A549 (cell line): Measurements from ENCODE around the gene MFSD2B. TPM values are rescaled to one million over a fixed set of nuclear protein-coding genes. Genes with fewer than 3 reads are reported as not detected.

ENCODE experiments used
- ATAC-seq, 2 experiments: fragments of 200-7000 bp in 1 of 2; fragments of >200 bp in 1 of 2; cut with Nextera tagmentation in 1 of 2; cut with Tn5 transposase in 1 of 2; 3 replicates each; pipeline versions ENCODE4 v1.8.0 to v1.9.1; 2018 to 2020; ENCODE audit warnings: mild to moderate bottlenecking in 1 of 2, moderate library complexity in 1 of 2
- CTCF ChIA-PET: fragments of 300-600 bp; sonication (Branson Sonifier 250); formaldehyde crosslinking; extraction: SDS; loops from one replicate; lab custom pipeline; 2021; ENCODE audit warnings: antibody characterized with exemption, inconsistent platforms; lab: Yijun Ruan, JAX
- POLR2A ChIA-PET: fragments of 350-600 bp; formaldehyde crosslinking; extraction: SDS; loops from one replicate; lab custom pipeline; 2021; ENCODE audit warnings: antibody characterized with exemption, inconsistent platforms; lab: Yijun Ruan, JAX
- DNase-seq, 2 experiments: peaks; one replicate each; pipeline versions ENCODE4 v3.0.0 to v3.0.0-alpha.2; 2011 to 2016; ENCODE audit warnings: low read depth in 1 of 2, low spot score in 1 of 2
- FAIRE-seq: peaks from 2 replicates; lab custom pipeline; 2011; peaks lifted over from hg19 to GRCh38; lab: Jason Lieb, UNC
- H3K27ac ChIP-seq, 2 experiments: fragments of >200 bp; sonication (Bioruptor Twin); formaldehyde crosslinking; 3 replicates each; pipeline ENCODE4 v1.5.1; 2016 to 2017
- H3K4me1 ChIP-seq: fragments of >200 bp; sonication (Bioruptor Twin); formaldehyde crosslinking; 3 replicates; pipeline ENCODE4 v1.6.1; 2016
- H3K4me2 ChIP-seq: fragments of >200 bp; sonication (Bioruptor Twin); formaldehyde crosslinking; 3 replicates; pipeline ENCODE4 v1.6.1; 2016
- H3K4me3 ChIP-seq: fragments of >200 bp; sonication (Bioruptor Twin); formaldehyde crosslinking; 3 replicates; pipeline ENCODE4 v1.5.1; 2016
- H3K9me3 ChIP-seq: fragments of >200 bp; sonication (Bioruptor Twin); formaldehyde crosslinking; 3 replicates; pipeline ENCODE4 v1.6.1; 2016
- BHLHE40 ChIP-seq: IDR thresholded peaks from 2 replicates; pipeline ENCODE4 v1.6.1; 2012; ENCODE audit warnings: low read depth, low read length, inconsistent platforms
- CHD2 ChIP-seq: fragments of 150-350 bp; IDR thresholded peaks from 2 replicates; pipeline ENCODE4 v1.6.1; 2014; ENCODE audit warnings: low read length; ENCODE audit not compliant: partially characterized antibody
- EHF ChIP-seq: fragments of 250-450 bp; sonication (Bioruptor Pico); IDR thresholded peaks from 2 replicates; pipeline ENCODE4 v1.5.0; 2020; ENCODE audit warnings: mild to moderate bottlenecking
- ELK1 ChIP-seq: fragments of 150-350 bp; IDR thresholded peaks from 2 replicates; pipeline ENCODE4 v1.6.1; 2014; ENCODE audit warnings: low read depth, mild to moderate bottlenecking, low read length
- FOSB ChIP-seq: fragments of 250-450 bp; sonication (Bioruptor Pico); IDR thresholded peaks from 2 replicates; pipeline ENCODE4 v1.5.0; 2020; ENCODE audit warnings: mild to moderate bottlenecking, moderate library complexity
- HDAC2 ChIP-seq: fragments of 200-600 bp; sonication (generic); IDR thresholded peaks from 2 replicates; pipeline ENCODE4 v1.6.1; 2016
- MAFK ChIP-seq: fragments of 450-650 bp; IDR thresholded peaks from 2 replicates; pipeline ENCODE4 v1.6.1; 2014; ENCODE audit not compliant: partially characterized antibody
- NFE2L2 ChIP-seq: fragments of 150-350 bp; conservative IDR thresholded peaks from 2 replicates; pipeline ENCODE4 v1.6.1; 2014; ENCODE audit warnings: low read length
- PBX3 ChIP-seq: IDR thresholded peaks from 2 replicates; pipeline ENCODE4 v1.6.1; 2012
- PHF8 ChIP-seq: fragments of 200-600 bp; sonication (generic); IDR thresholded peaks from 2 replicates; pipeline ENCODE4 v1.6.1; 2016; ENCODE audit warnings: low read depth, mild to moderate bottlenecking, antibody characterized with exemption, moderate library complexity, borderline replicate concordance
- POLR2AphosphoS2 ChIP-seq: conservative IDR thresholded peaks from 2 replicates; pipeline ENCODE4 v1.6.1; 2012; ENCODE audit warnings: low read length, improper control_type of control experiment, inconsistent platforms
- RAD21 ChIP-seq, 2 experiments: fragments of >200 bp in 1 of 2; sonication (Bioruptor Twin) in 1 of 2; formaldehyde crosslinking in 1 of 2; IDR thresholded peaks in 1 of 2; conservative IDR thresholded peaks in 1 of 2; 2 replicates in 1 of 2; 3 replicates in 1 of 2; pipeline ENCODE4 v1.6.1; 2012 to 2018; ENCODE audit warnings: inconsistent platforms in 1 of 2
- REST ChIP-seq: fragments of 200-600 bp; sonication (generic); IDR thresholded peaks from 2 replicates; pipeline ENCODE4 v1.6.1; 2016; ENCODE audit warnings: antibody characterized with exemption, mild to moderate bottlenecking, moderate library complexity
- SMC3 ChIP-seq: fragments of >200 bp; sonication (Bioruptor Twin); formaldehyde crosslinking; IDR thresholded peaks from 3 replicates; pipeline ENCODE4 v1.6.1; 2018; ENCODE audit warnings: inconsistent platforms
- USF2 ChIP-seq: fragments of 450-650 bp; IDR thresholded peaks from 2 replicates; pipeline ENCODE4 v1.6.1; 2014; ENCODE audit warnings: antibody characterized with exemption
- ZFP36 ChIP-seq: fragments of 450-650 bp; IDR thresholded peaks from 2 replicates; pipeline ENCODE4 v1.6.1; 2014; ENCODE audit warnings: borderline replicate concordance; ENCODE audit not compliant: partially characterized antibody
- ZSCAN20 ChIP-seq: fragments of 250-450 bp; sonication (Bioruptor Pico); IDR thresholded peaks from 2 replicates; pipeline ENCODE4 v1.8.0; 2022; ENCODE audit warnings: mild to moderate bottlenecking, moderate library complexity
- WGBS: methylation state at CpG from one replicate; pipeline ENCODE4 v1.1.6; 2017; ENCODE audit errors: missing lambda C conversion rate; 5-methylcytosine and 5-hydroxymethylcytosine counted together
- polyA plus RNA-seq, 4 experiments: library from polyadenylated mRNA; depleted of rRNA in 3 of 4; stranded (reverse); fragments of >200 nt; fragmentation: RNase III in 1 of 4; extraction: RNeasy Plus Mini Kit Qiagen cat#74134 plus additional on column Dnase treatment in 1 of 4; gene quantifications; 2 replicates in 3 of 4; 3 replicates in 1 of 4; pipeline ENCODE4 v1.2.3, GENCODE V29; 2011 to 2017
- TF ChIP-seq, protein P1 (sequence below): IDR thresholded peaks from 2 replicates; pipeline ENCODE4 v1.6.1; 2012; ENCODE audit warnings: low read depth, borderline replicate concordance
- TF ChIP-seq, protein P2 (sequence below): fragments of >200 bp; sonication (Bioruptor Twin); formaldehyde crosslinking; IDR thresholded peaks from 3 replicates; pipeline ENCODE4 v1.5.1; 2016

The MFSD2B gene
- polyA plus RNA-seq, 2 of the 4 experiments (the other 2 are of a cell fraction): 0.09 to 0.17 TPM

- CTCF ChIA-PET: interaction anchor here (1.1 kb wide), 1 partner anchor 41 kb away, joined by 3 read pairs; the partner anchor contains the start of gene ATAD2B
- H3K27ac ChIP-seq: no peak overlapping the region
- no peak for TF ChIP-seq NFE2L2
- TF ChIP-seq EHF (CRISPR knock-in tag): no peak
- no peak for TF ChIP-seq ZSCAN20 (CRISPR knock-in tag)
- no peak for TF ChIP-seq HDAC2
- no peak for TF ChIP-seq SMC3
- TF ChIP-seq ZFP36: no peak
- TF ChIP-seq PHF8: no peak
- TF ChIP-seq CHD2: no peak
- no peak for TF ChIP-seq POLR2AphosphoS2
- no peak for TF ChIP-seq BHLHE40
- H3K4me3 ChIP-seq: no peak overlapping the region
- DNase-seq (no peak), FAIRE-seq (no peak), ATAC-seq (no peak)
- WGBS: 89% methylated on average over 4 of the region's 4 CpGs
- H3K4me1 ChIP-seq: no peaks in the 10 kb centered on the region
- POLR2A ChIA-PET: no interaction called here
- no peak overlapping the region for H3K4me2 ChIP-seq
- no peaks in the 10 kb centered on the region for H3K9me3 ChIP-seq
These were observed 42.0 kb upstream of the MFSD2B start for GRCh38 chr2:23967846-23968245.

DNA sequence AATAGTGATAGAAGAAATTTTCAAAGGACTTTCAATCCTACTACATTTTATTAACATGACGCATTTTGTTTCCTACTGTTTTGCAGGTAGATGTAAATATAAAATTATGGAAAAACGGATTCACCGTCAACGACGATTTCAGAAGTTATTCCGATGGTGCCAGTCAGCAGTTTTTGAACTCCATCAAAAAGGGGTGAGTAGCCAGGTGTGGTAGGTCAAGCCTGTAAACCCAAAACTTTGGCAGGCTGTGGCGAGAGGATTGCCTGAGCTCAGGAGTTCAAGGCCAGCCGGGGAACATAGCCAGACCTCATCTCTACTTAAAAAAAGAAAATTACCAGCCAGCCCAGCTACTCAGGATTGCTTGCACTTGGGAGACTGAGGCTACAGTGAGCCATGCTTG, 33.0 kb upstream of the MFSD2B start:
- FAIRE-seq: no peak
- no peak for TF ChIP-seq PBX3
- peak; percentile 58 for TF ChIP-seq MAFK
- TF ChIP-seq, protein P1, sequence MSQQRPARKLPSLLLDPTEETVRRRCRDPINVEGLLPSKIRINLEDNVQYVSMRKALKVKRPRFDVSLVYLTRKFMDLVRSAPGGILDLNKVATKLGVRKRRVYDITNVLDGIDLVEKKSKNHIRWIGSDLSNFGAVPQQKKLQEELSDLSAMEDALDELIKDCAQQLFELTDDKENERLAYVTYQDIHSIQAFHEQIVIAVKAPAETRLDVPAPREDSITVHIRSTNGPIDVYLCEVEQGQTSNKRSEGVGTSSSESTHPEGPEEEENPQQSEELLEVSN: no peak
- TF ChIP-seq ELK1: no peak
- no peak for TF ChIP-seq USF2
- TF ChIP-seq, protein P2, sequence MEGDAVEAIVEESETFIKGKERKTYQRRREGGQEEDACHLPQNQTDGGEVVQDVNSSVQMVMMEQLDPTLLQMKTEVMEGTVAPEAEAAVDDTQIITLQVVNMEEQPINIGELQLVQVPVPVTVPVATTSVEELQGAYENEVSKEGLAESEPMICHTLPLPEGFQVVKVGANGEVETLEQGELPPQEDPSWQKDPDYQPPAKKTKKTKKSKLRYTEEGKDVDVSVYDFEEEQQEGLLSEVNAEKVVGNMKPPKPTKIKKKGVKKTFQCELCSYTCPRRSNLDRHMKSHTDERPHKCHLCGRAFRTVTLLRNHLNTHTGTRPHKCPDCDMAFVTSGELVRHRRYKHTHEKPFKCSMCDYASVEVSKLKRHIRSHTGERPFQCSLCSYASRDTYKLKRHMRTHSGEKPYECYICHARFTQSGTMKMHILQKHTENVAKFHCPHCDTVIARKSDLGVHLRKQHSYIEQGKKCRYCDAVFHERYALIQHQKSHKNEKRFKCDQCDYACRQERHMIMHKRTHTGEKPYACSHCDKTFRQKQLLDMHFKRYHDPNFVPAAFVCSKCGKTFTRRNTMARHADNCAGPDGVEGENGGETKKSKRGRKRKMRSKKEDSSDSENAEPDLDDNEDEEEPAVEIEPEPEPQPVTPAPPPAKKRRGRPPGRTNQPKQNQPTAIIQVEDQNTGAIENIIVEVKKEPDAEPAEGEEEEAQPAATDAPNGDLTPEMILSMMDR: no peak
- TF ChIP-seq EHF (CRISPR knock-in tag): no peak
- Histone ChIP-seq H3K4me2 (no peak overlapping the region), H3K4me1 (no peaks in the 10 kb centered on the region), H3K27ac (no peak overlapping the region), H3K9me3 (no peaks in the 10 kb centered on the region), H3K4me3 (no peak overlapping the region)
- ATAC-seq: no peak
- WGBS: 96% methylated on average over 8 of the region's 8 CpGs
- CTCF ChIA-PET: interaction anchor here (1.2 kb wide), 1 partner anchor 108 kb away, joined by 5 read pairs; the partner anchor contains the start of gene TP53I3
- POLR2A ChIA-PET: interaction anchor here (0.6 kb wide), 1 partner anchor 100 kb away, joined by 3 read pairs; the partner anchor contains the start of gene SF3B6
- no peak for DNase-seq

GRCh38 chr2:23988371-23988770, 21.5 kb upstream of the MFSD2B start:
- Histone ChIP-seq H3K9me3 (no peaks in the 10 kb centered on the region), H3K27ac (no peak overlapping the region), H3K4me1 (peaks cover 10% of the 10 kb centered on the region), H3K4me3 (no peak overlapping the region), H3K4me2 (no peak overlapping the region)
- POLR2A ChIA-PET: no interaction called here
- ATAC-seq: peak; percentile 83 to 87
- 38% methylated on average over 2 of the region's 2 CpGs for WGBS
- CTCF ChIA-PET: interaction anchor here (1.3 to 1.6 kb wide), 2 partner anchors 12 to 33 kb away, joined by 3 to 4 read pairs; no protein-coding TSS in a partner anchor
- TF ChIP-seq, protein P2: peak; percentile 86
- TF ChIP-seq RAD21 (conservative IDR thresholded peaks at IDR 0.05 in 1 of 2, IDR thresholded peaks at IDR 0.05 in 1 of 2): peak; percentile 80 to 85
- TF ChIP-seq FOSB (CRISPR knock-in tag): no peak
- TF ChIP-seq REST: no peak
- TF ChIP-seq SMC3: peak; percentile 81
- peak; percentile 48 to 53 for DNase-seq
- peak; percentile 89 for FAIRE-seq
